Nephron progenitor cell (in vitro differentiated cells): ENCODE measurements around the gene TMEM141.
A peak's percentile ranks its signal among the peaks of the same experiment; 100 is the strongest.
"Not testable (repeated sequence)": the region's sequence is repeated elsewhere in the genome, so short reads cannot be mapped to it uniquely, and the experiment has no call there.

Source experiments
- DNase-seq: peaks from one replicate; pipeline ENCODE4 v3.0.0; 2021
- H3K27ac Mint-ChIP-seq: 2 replicates; pipeline ENCODE4 v1.8.0; 2021; ENCODE audit warnings: mild to moderate bottlenecking, moderate library complexity, mixed read lengths
- H3K27me3 Mint-ChIP-seq: 2 replicates; pipeline ENCODE4 v1.8.0; 2021; ENCODE audit warnings: mild to moderate bottlenecking, low read depth, mixed read lengths; ENCODE audit not compliant: poor library complexity
- H3K36me3 Mint-ChIP-seq: 2 replicates; pipeline ENCODE4 v1.8.0; 2021; ENCODE audit warnings: low read depth, mixed read lengths
- H3K4me1 Mint-ChIP-seq: 2 replicates; pipeline ENCODE4 v1.8.0; 2021; ENCODE audit warnings: mixed read lengths
- H3K4me3 Mint-ChIP-seq: 2 replicates; pipeline ENCODE4 v1.8.0; 2021; ENCODE audit warnings: mild to moderate bottlenecking, moderate library complexity, mixed read lengths
- H3K9me3 Mint-ChIP-seq: 2 replicates; pipeline ENCODE4 v1.8.0; 2021; ENCODE audit warnings: mild to moderate bottlenecking, moderate library complexity, mixed read lengths
- TF ChIP-seq, protein P1 (sequence below): fragments of 200-600 bp; sonication (generic); IDR thresholded peaks from 2 replicates; pipeline ENCODE4 v1.5.0; 2021; ENCODE audit warnings: antibody characterized with exemption

The TMEM141 gene

DNA sequence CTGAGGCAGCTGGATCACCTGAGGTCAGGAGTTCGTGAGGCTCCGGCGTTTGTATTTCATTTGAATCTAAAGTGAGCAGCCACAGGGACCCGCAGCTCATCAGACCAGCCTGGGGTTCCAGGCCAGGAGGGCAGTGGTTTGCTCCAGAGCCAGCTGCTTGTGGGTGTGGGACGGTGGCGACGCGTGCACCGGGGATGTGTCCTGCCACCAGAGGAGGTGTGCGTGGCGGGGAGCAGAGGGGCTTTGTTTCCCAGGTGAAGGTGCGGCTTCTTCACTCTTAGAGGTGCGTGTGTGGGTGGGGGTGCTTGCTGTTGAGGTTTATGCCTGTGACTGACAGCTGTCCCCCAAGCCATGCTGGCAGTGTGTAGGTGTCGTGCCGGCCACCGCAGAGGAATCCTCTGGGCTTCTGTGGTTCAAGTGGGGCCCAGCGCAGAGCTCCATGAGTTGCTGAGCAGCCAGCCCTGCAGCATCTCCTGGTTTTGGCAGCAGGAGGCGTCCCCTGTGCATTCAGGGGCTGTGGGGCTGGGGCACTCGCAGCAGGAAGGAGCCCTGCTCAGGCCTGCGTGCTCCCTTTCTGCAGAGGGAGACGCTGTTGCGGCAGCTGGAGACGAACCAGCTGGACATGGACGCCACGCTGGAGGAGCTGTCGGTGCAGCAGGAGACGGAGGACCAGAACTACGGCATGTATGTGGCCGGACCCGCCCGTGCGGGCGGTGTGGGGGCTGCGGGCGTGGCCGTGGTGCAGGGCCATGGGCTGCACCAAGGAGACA is 44.2 kb downstream of the TMEM141 start:
- Mint-ChIP-seq H3K36me3 (peaks cover 12% of the 10 kb centered on the region), H3K27me3 (no peaks in the 10 kb centered on the region), H3K4me1 (peaks cover 17% of the 10 kb centered on the region), H3K4me3 (no peak overlapping the region), H3K9me3 (no peaks in the 10 kb centered on the region), H3K27ac (no peak overlapping the region)
- no peak for DNase-seq
- TF ChIP-seq, protein P1, sequence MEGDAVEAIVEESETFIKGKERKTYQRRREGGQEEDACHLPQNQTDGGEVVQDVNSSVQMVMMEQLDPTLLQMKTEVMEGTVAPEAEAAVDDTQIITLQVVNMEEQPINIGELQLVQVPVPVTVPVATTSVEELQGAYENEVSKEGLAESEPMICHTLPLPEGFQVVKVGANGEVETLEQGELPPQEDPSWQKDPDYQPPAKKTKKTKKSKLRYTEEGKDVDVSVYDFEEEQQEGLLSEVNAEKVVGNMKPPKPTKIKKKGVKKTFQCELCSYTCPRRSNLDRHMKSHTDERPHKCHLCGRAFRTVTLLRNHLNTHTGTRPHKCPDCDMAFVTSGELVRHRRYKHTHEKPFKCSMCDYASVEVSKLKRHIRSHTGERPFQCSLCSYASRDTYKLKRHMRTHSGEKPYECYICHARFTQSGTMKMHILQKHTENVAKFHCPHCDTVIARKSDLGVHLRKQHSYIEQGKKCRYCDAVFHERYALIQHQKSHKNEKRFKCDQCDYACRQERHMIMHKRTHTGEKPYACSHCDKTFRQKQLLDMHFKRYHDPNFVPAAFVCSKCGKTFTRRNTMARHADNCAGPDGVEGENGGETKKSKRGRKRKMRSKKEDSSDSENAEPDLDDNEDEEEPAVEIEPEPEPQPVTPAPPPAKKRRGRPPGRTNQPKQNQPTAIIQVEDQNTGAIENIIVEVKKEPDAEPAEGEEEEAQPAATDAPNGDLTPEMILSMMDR = no peak

DNA sequence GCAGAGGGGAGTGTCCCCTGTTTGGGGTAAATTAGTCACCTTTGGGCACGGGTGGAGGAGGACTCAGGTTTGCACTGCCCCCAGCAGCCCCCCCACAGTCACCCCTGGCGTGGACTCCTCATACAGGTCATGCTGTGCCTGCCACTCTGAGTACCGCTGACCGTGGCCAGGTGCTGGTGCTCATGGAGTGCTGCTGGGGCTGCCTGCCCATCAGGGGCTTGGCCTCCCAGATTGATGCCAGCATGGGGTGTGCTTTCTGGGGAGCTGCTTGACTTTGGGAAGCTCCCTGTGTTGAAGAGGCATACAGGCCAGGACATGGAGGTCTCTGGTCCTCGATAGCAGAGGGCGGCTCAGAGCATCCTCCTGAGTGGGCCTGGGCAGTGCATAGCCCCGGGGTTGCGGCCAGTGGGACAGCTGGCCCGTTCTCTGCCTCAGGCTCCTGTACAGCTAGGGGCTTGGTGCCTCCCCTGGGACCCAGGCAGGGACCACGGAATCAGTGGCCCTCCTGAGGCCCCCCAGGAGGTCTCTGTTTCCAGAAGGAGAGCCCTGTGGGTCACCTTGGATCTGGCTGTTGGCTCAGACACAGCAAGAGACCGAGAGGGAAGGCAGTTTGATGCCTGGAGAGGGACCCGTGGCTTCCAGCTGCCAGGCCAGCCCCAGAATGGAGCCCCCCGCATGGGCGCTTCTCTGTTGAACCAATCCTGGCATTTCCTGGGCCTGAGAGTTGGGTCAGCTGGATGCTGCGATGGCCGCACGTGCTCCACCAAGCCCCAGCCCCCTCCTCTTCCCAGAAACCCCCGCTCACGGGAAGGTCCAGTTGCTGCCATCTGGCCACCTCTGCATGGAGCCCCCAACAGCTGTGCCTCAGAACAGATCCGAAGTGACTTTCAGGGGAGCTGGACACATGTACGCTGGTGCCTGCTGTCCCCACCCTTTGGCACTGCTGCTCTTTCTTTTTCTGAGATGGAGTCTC is 45.1 kb downstream of the TMEM141 start:
- no peak overlapping the region for H3K27ac Mint-ChIP-seq
- no peak overlapping the region for H3K4me3 Mint-ChIP-seq
- no peaks in the 10 kb centered on the region for H3K9me3 Mint-ChIP-seq
- H3K4me1 Mint-ChIP-seq = peaks cover 25% of the 10 kb centered on the region
- no peaks in the 10 kb centered on the region for H3K27me3 Mint-ChIP-seq
- DNase-seq = no peak
- peaks cover 12% of the 10 kb centered on the region for H3K36me3 Mint-ChIP-seq
- TF ChIP-seq, protein P1 = no peak

GRCh38 chr9:136837146-136837855 is 46.2 kb downstream of the TMEM141 start:
- Mint-ChIP-seq H3K4me3 (no peak overlapping the region), H3K27me3 (no peaks in the 10 kb centered on the region), H3K9me3 (no peaks in the 10 kb centered on the region), H3K27ac (no peak overlapping the region), H3K4me1 (peaks cover 35% of the 10 kb centered on the region), H3K36me3 (peaks cover 9% of the 10 kb centered on the region)
- TF ChIP-seq, protein P1 = no peak
- no peak for DNase-seq

GRCh38 chr9:136837856-136838277 is 46.7 kb downstream of the TMEM141 start:
- H3K4me1 Mint-ChIP-seq = peaks cover 37% of the 10 kb centered on the region
- not testable (repeated sequence) for DNase-seq, H3K36me3 Mint-ChIP-seq, H3K4me3 Mint-ChIP-seq, H3K9me3 Mint-ChIP-seq, H3K27me3 Mint-ChIP-seq, H3K27ac Mint-ChIP-seq

- DNase-seq = no peak
- Mint-ChIP-seq H3K27me3 (no peaks in the 10 kb centered on the region), H3K9me3 (no peaks in the 10 kb centered on the region), H3K4me3 (no peak overlapping the region), H3K36me3 (peaks cover 6% of the 10 kb centered on the region), H3K27ac (peak overlapping the region; percentile 39), H3K4me1 (peaks cover 37% of the 10 kb centered on the region)
- TF ChIP-seq, protein P1 = no peak
These were observed 47.4 kb downstream of the TMEM141 start for GRCh38 chr9:136838314-136839228.
